Gastrocnemius medialis (tissue), 4 donors: ENCODE data around the gene ASZ1. TPM values are rescaled to one million over a fixed set of nuclear protein-coding genes. Genes with fewer than 3 reads are reported as not detected.

Source experiments
- ATAC-seq, 2 donors: fragments of 150-250 bp; one replicate each; pipeline ENCODE4 v1.9.1; 2016
- DNase-seq, 2 donors: peaks; one replicate each; pipeline ENCODE4 v3.0.0-alpha.2; 2019
- H3K27ac ChIP-seq, 4 donors: fragments of 200-600 bp; sonication (generic); 1 replicate in 1 of 4; 2 replicates in 3 of 4; pipeline ENCODE4 v1.5.1; 2016 to 2018; ENCODE audit warnings: mild to moderate bottlenecking in 2 of 4, moderate library complexity in 1 of 4
- H3K27me3 ChIP-seq, 3 donors: fragments of 200-600 bp; sonication (generic) in 2 of 3; 1 replicate in 1 of 3; 2 replicates in 2 of 3; pipeline versions ENCODE4 v1.5.1 to v1.6.0; 2016 to 2019; ENCODE audit warnings: mild to moderate bottlenecking in 1 of 3, moderate library complexity in 1 of 3
- H3K36me3 ChIP-seq, 2 donors: fragments of 200-600 bp; sonication (generic) in 1 of 2; one replicate each; pipeline ENCODE4 v1.5.1; 2017 to 2018
- H3K4me1 ChIP-seq, 2 donors: fragments of 200-600 bp; sonication (generic) in 1 of 2; one replicate each; pipeline ENCODE4 v1.5.1; 2016 to 2017; ENCODE audit warnings: mild to moderate bottlenecking in 2 of 2
- H3K4me3 ChIP-seq, 4 donors: fragments of 200-600 bp; sonication (generic) in 3 of 4; 1 replicate in 1 of 4; 2 replicates in 3 of 4; pipeline ENCODE4 v1.5.1; 2016 to 2019; ENCODE audit warnings: mild to moderate bottlenecking in 2 of 4
- H3K9me3 ChIP-seq, 3 donors: fragments of 200-600 bp; sonication (generic) in 2 of 3; 1 replicate in 1 of 3; 2 replicates in 2 of 3; pipeline ENCODE4 v1.5.1; 2016 to 2019
- CTCF ChIP-seq, 5 experiments: fragments of 450-650 bp in 3 of 5; fragments of 200-600 bp in 2 of 5; sonication (generic) in 2 of 5; IDR thresholded peaks in 4 of 5; conservative IDR thresholded peaks in 1 of 5; 1 replicate in 4 of 5; 2 replicates in 1 of 5; pipeline ENCODE4 v1.5.1; 2016 to 2019; ENCODE audit warnings: antibody characterized with exemption in 5 of 5, mild to moderate bottlenecking in 3 of 5, moderate library complexity in 3 of 5
- POLR2A ChIP-seq, 2 donors: fragments of 450-650 bp; IDR thresholded peaks; one replicate each; pipeline ENCODE4 v1.6.1; 2017; ENCODE audit warnings: antibody characterized with exemption in 2 of 2, mild to moderate bottlenecking in 2 of 2, moderate library complexity in 2 of 2
- in situ Hi-C, 4 donors: fragments of 200-750 bp; cut with MboI; loops; one replicate each; pipeline versions ENCODE4 v1.15.0 to v1.8.0; 2017; ENCODE audit warnings: low sequenced_read_pairs in 4 of 4
- intact Hi-C: fragments of 100-400 bp; cut with DNase I; formaldehyde crosslinking; loops from one replicate; pipeline ENCODE4 v1.15.1; 2023; ENCODE audit warnings: low total_unique reads
- total RNA-seq, 4 donors: library from RNA; depleted of rRNA; stranded (reverse); fragments of >200 nt; gene quantifications; one replicate each; pipeline versions ENCODE4 v1.1.0 to v1.2.3, GENCODE V29; 2016

ASZ1 gene
- total RNA-seq, 4 donors from 2014 or later, result not detected

GRCh38 chr7:117408831-117409230 lies 18.5 kb downstream of the ASZ1 start:
- in situ Hi-C loops (no loop called here), intact Hi-C loops (no loop called here)
- no peak for TF ChIP-seq POLR2A (IDR thresholded peaks at IDR 0.05)
- TF ChIP-seq CTCF (IDR thresholded peaks at IDR 0.05 in 4 of 5, conservative IDR thresholded peaks at IDR 0.05 in 1 of 5), result no peak
- Histone ChIP-seq H3K36me3 (no peaks in the 10 kb centered on the region), H3K27ac (no peak overlapping the region), H3K9me3 (no peaks in the 10 kb centered on the region), H3K27me3 (no peaks in the 10 kb centered on the region), H3K4me1 (no peaks in the 10 kb centered on the region), H3K4me3 (no peak overlapping the region)
- no peak for DNase-seq
- no peak for ATAC-seq

- TF ChIP-seq POLR2A (IDR thresholded peaks at IDR 0.05) (no peak), CTCF (IDR thresholded peaks at IDR 0.05 in 4 of 5, conservative IDR thresholded peaks at IDR 0.05 in 1 of 5) (no peak)
Observed at GRCh38 chr7:117405519-117405918, 21.8 kb downstream of the ASZ1 start.

GRCh38 chr7:117403737-117404136 lies 23.6 kb downstream of the ASZ1 start:
- H3K36me3 ChIP-seq, result no peaks in the 10 kb centered on the region
- in situ Hi-C loops, result no loop called here
- TF ChIP-seq CTCF (IDR thresholded peaks at IDR 0.05 in 4 of 5, conservative IDR thresholded peaks at IDR 0.05 in 1 of 5) (no peak), POLR2A (IDR thresholded peaks at IDR 0.05) (no peak)
- no peaks in the 10 kb centered on the region for H3K27me3 ChIP-seq
- DNase-seq (no peak), ATAC-seq (no peak)
- H3K4me1 ChIP-seq, result no peaks in the 10 kb centered on the region
- intact Hi-C loops, result no loop called here
- no peak overlapping the region for H3K4me3 ChIP-seq
- no peaks in the 10 kb centered on the region for H3K9me3 ChIP-seq
- no peak overlapping the region for H3K27ac ChIP-seq

More at GRCh38 chr7:117405519-117405918, 21.8 kb downstream of the ASZ1 start:
- Histone ChIP-seq H3K27me3 (no peaks in the 10 kb centered on the region), H3K36me3 (no peaks in the 10 kb centered on the region), H3K4me1 (no peaks in the 10 kb centered on the region), H3K27ac (no peak overlapping the region), H3K4me3 (no peak overlapping the region), H3K9me3 (no peaks in the 10 kb centered on the region)
- in situ Hi-C loops (no loop called here), intact Hi-C loops (no loop called here)
- ATAC-seq (no peak), DNase-seq (no peak)

GRCh38 chr7:117402109-117402508 lies 25.2 kb downstream of the ASZ1 start:
- ATAC-seq (no peak), DNase-seq (no peak)
- Histone ChIP-seq H3K4me1 (no peaks in the 10 kb centered on the region), H3K27ac (no peak overlapping the region), H3K4me3 (no peak overlapping the region), H3K36me3 (no peaks in the 10 kb centered on the region), H3K9me3 (no peaks in the 10 kb centered on the region), H3K27me3 (no peaks in the 10 kb centered on the region)
- in situ Hi-C loops, result no loop called here
- no peak for TF ChIP-seq POLR2A (IDR thresholded peaks at IDR 0.05)
- no peak for TF ChIP-seq CTCF (IDR thresholded peaks at IDR 0.05 in 4 of 5, conservative IDR thresholded peaks at IDR 0.05 in 1 of 5)
- intact Hi-C loops, result no loop called here

- in situ Hi-C loops (no loop called here), intact Hi-C loops (no loop called here)
Observed at GRCh38 chr7:117401293-117402002, 25.8 kb downstream of the ASZ1 start.

More at GRCh38 chr7:117401293-117402002, 25.8 kb downstream of the ASZ1 start:
- no peak for DNase-seq
- H3K4me3 ChIP-seq, result no peak overlapping the region
- TF ChIP-seq CTCF (IDR thresholded peaks at IDR 0.05 in 4 of 5, conservative IDR thresholded peaks at IDR 0.05 in 1 of 5), result no peak
- TF ChIP-seq POLR2A (IDR thresholded peaks at IDR 0.05), result no peak
- no peaks in the 10 kb centered on the region for H3K27me3 ChIP-seq
- H3K27ac ChIP-seq, result no peak overlapping the region
- H3K36me3 ChIP-seq, result no peaks in the 10 kb centered on the region
- no peaks in the 10 kb centered on the region for H3K9me3 ChIP-seq
- H3K4me1 ChIP-seq, result no peaks in the 10 kb centered on the region
- no peak for ATAC-seq
